Measurements from ENCODE around the gene CLIP3. TPM values are rescaled to one million over a fixed set of nuclear protein-coding genes. Genes with fewer than 3 reads are reported as not detected.

Gene CLIP3
- total and polyA plus RNA-seq, 2 of the 13 experiments (the other 11 are each of a cell fraction or from before 2014, with no cell fraction given) = 0.15 to 1.2 TPM

GRCh38 chr19:35995048-35995993, 37.4 kb downstream of the CLIP3 start, which contains the start of gene SDHAF1 (continued):
- TF ChIP-seq THRA (CRISPR knock-in tag; IDR thresholded peaks at IDR 0.05; ENCODE audit: borderline replicate concordance) (no peak), CBFB (CRISPR knock-in tag; IDR thresholded peaks at IDR 0.05) (peak; percentile 67; the same call in 1 of the 2 replicates), ZNF446 (CRISPR knock-in tag; IDR thresholded peaks at IDR 0.05) (peak; percentile 84; the same call in 1 of the 2 replicates), MIXL1 (CRISPR knock-in tag; IDR thresholded peaks at IDR 0.05) (no peak; the same call in 1 of the 2 replicates), ZHX2 (IDR thresholded peaks at IDR 0.05; ENCODE audit: low read depth) (no peak; the same call in none of the 2 replicates), ZHX2 (CRISPR knock-in tag; IDR thresholded peaks at IDR 0.05; ENCODE audit: borderline replicate concordance) (no peak), ZKSCAN8 (CRISPR knock-in tag; IDR thresholded peaks at IDR 0.05; ENCODE audit: borderline replicate concordance) (no peak), CERS6 (CRISPR knock-in tag; IDR thresholded peaks at IDR 0.05) (no peak), HNF1B (CRISPR knock-in tag; IDR thresholded peaks at IDR 0.05) (peak; percentile 73; the same call in 1 of the 2 replicates), GMEB2 (CRISPR knock-in tag; IDR thresholded peaks at IDR 0.05; ENCODE audit: low read depth) (peak; percentile 46; the same call in 1 of the 2 replicates), KAT2B (IDR thresholded peaks at IDR 0.05; ENCODE audit: borderline replicate concordance, low read depth, low read length) (no peak), ZNF567 (CRISPR knock-in tag; IDR thresholded peaks at IDR 0.05; ENCODE audit: borderline replicate concordance) (no peak), ATF4 (CRISPR knock-in tag; IDR thresholded peaks at IDR 0.05) (peak in 1 of 2 experiments; percentile 65; a peak in 2 of 4 replicates), CREB1 (IDR thresholded peaks at IDR 0.05) (peak; percentile 84), CREB1 (CRISPR knock-in tag; IDR thresholded peaks at IDR 0.05) (peak; percentile 93)

Measured in HepG2 (cell line).